ENCODE results near the gene PNPLA8.

The PNPLA8 gene

GRCh38 chr7:108451296-108451848, 74.6 kb downstream of the PNPLA8 start:
- TF ChIP-seq CTCF (IDR thresholded peaks at IDR 0.05): no peak
- Histone ChIP-seq H3K4me2 (ENCODE audit: low read length) (no peak overlapping the region), H3K27me3 (ENCODE audit: control insufficient read depth, insufficient read depth, low read length) (no peaks in the 10 kb centered on the region), H2AFZ (no peak overlapping the region), H3K27ac (no peak overlapping the region), H3K36me3 (ENCODE audit: control insufficient read depth, insufficient read depth, low read length) (no peaks in the 10 kb centered on the region), H3K79me2 (peaks cover 37% of the 10 kb centered on the region), H3K4me1 (peaks cover 6% of the 10 kb centered on the region), H3K9me3 (ENCODE audit: control insufficient read depth, low read length) (no peaks in the 10 kb centered on the region), H3K4me3 (ENCODE audit: low read depth, low read length) (no peak overlapping the region), H3K9ac (no peak overlapping the region)

- Histone ChIP-seq H3K9ac (no peak overlapping the region), H3K4me3 (ENCODE audit: low read depth, low read length) (no peak overlapping the region), H3K27me3 (ENCODE audit: control insufficient read depth, insufficient read depth, low read length) (no peaks in the 10 kb centered on the region), H2AFZ (no peak overlapping the region), H3K79me2 (peaks cover 39% of the 10 kb centered on the region), H3K4me1 (peaks cover 6% of the 10 kb centered on the region), H3K27ac (no peak overlapping the region), H3K9me3 (ENCODE audit: control insufficient read depth, low read length) (no peaks in the 10 kb centered on the region), H3K4me2 (ENCODE audit: low read length) (no peak overlapping the region), H3K36me3 (ENCODE audit: control insufficient read depth, insufficient read depth, low read length) (no peaks in the 10 kb centered on the region)
- no peak for TF ChIP-seq CTCF (IDR thresholded peaks at IDR 0.05)
Measured at GRCh38 chr7:108450160-108450559, 75.8 kb downstream of the PNPLA8 start.

- no peaks in the 10 kb centered on the region for H3K9me3 ChIP-seq (ENCODE audit: control insufficient read depth, low read length)
- no peak overlapping the region for H3K4me3 ChIP-seq (ENCODE audit: low read depth, low read length)
- no peaks in the 10 kb centered on the region for H3K27me3 ChIP-seq (ENCODE audit: control insufficient read depth, insufficient read depth, low read length)
- TF ChIP-seq CTCF (IDR thresholded peaks at IDR 0.05): no peak
- no peak overlapping the region for H3K4me2 ChIP-seq (ENCODE audit: low read length)
- no peaks in the 10 kb centered on the region for H3K36me3 ChIP-seq (ENCODE audit: control insufficient read depth, insufficient read depth, low read length)
- no peak overlapping the region for H3K9ac ChIP-seq
- H2AFZ ChIP-seq: no peak overlapping the region
- peaks cover 6% of the 10 kb centered on the region for H3K4me1 ChIP-seq
- H3K27ac ChIP-seq: no peak overlapping the region
- peaks cover 39% of the 10 kb centered on the region for H3K79me2 ChIP-seq
Measured at GRCh38 chr7:108449521-108449920, 76.4 kb downstream of the PNPLA8 start.

- Histone ChIP-seq H3K27ac (no peak overlapping the region), H2AFZ (no peak overlapping the region), H3K36me3 (ENCODE audit: control insufficient read depth, insufficient read depth, low read length) (no peaks in the 10 kb centered on the region), H3K4me2 (ENCODE audit: low read length) (no peak overlapping the region), H3K9me3 (ENCODE audit: control insufficient read depth, low read length) (no peaks in the 10 kb centered on the region), H3K4me3 (ENCODE audit: low read depth, low read length) (no peak overlapping the region), H3K4me1 (no peaks in the 10 kb centered on the region), H3K79me2 (peaks cover 36% of the 10 kb centered on the region), H3K27me3 (ENCODE audit: control insufficient read depth, insufficient read depth, low read length) (no peaks in the 10 kb centered on the region), H3K9ac (no peak overlapping the region)
- no peak for TF ChIP-seq CTCF (IDR thresholded peaks at IDR 0.05)
Measured at GRCh38 chr7:108448584-108449505, 77.1 kb downstream of the PNPLA8 start.

All from parathyroid adenoma (tissue), 2 donors.